ENCODE data around the gene SLC44A3. TPM values are rescaled to one million over a fixed set of nuclear protein-coding genes. Genes with fewer than 3 reads are reported as not detected.

Gene SLC44A3
- total and polyA plus RNA-seq, 2 of the 4 experiments (the other 2 are of a cell fraction): 0.31 to 0.54 TPM

- WGBS, 2 experiments (ENCODE audit: extremely low coverage in 2 of 2, insufficient read length in 1 of 2): no CpG with 5 or more reads among the region's 4 CpGs
- in situ Hi-C loops (cut with MboI; ENCODE audit: low sequenced_read_pairs): no loop called here
- ATAC-seq (ENCODE audit: low read depth): peak; percentile 30; the same call in 1 of the 2 replicates
- peaks cover 5% of the 10 kb centered on the region for H3K9me1 ChIP-seq (ENCODE audit: insufficient read depth, low read length)
- ChIA-PET CTCF (interaction anchor here (0.5 to 1.9 kb wide), 4 partner anchors 11 to 148 kb away, joined by 3 to 5 read pairs (median 4); no protein-coding TSS in a partner anchor), POLR2A (ENCODE audit: unreplicated experiment) (no interaction called here)
- H3K4me2 ChIP-seq (ENCODE audit: low read depth, low read length): no peak overlapping the region
- H2AK5ac ChIP-seq (ENCODE audit: low read depth, low read length): no peak overlapping the region
- no peak overlapping the region for H2BK5ac ChIP-seq (ENCODE audit: low read depth, low read length, poor library complexity, severe bottlenecking)
- no peak overlapping the region for H4K8ac ChIP-seq (ENCODE audit: low read depth in 2 of 2, low read length in 2 of 2)
- BruUV-seq (replicated peaks): no TSS peak
- no peak overlapping the region for H3K4ac ChIP-seq (ENCODE audit: low read depth, low read length)
- DNase-seq: no peak
- H3K4me1 ChIP-seq (ENCODE audit: control insufficient read depth, insufficient read depth, low read length): peaks cover 3% of the 10 kb centered on the region
- TF ChIP-seq RFX5 (IDR thresholded peaks at IDR 0.05; ENCODE audit: low read depth, low read length): no peak
- TF ChIP-seq, protein P1, sequence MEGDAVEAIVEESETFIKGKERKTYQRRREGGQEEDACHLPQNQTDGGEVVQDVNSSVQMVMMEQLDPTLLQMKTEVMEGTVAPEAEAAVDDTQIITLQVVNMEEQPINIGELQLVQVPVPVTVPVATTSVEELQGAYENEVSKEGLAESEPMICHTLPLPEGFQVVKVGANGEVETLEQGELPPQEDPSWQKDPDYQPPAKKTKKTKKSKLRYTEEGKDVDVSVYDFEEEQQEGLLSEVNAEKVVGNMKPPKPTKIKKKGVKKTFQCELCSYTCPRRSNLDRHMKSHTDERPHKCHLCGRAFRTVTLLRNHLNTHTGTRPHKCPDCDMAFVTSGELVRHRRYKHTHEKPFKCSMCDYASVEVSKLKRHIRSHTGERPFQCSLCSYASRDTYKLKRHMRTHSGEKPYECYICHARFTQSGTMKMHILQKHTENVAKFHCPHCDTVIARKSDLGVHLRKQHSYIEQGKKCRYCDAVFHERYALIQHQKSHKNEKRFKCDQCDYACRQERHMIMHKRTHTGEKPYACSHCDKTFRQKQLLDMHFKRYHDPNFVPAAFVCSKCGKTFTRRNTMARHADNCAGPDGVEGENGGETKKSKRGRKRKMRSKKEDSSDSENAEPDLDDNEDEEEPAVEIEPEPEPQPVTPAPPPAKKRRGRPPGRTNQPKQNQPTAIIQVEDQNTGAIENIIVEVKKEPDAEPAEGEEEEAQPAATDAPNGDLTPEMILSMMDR (conservative IDR thresholded peaks at IDR 0.05; ENCODE audit: low read depth, low read length): no peak
- TF ChIP-seq RAD21 (IDR thresholded peaks at IDR 0.05; ENCODE audit: low read length): no peak
- no peak for TF ChIP-seq NFE2L2 (IDR thresholded peaks at IDR 0.05; ENCODE audit: low read depth, low read length)
- no peak for TF ChIP-seq SMC3 (IDR thresholded peaks at IDR 0.05; ENCODE audit: low read depth, low read length)
- TF ChIP-seq, protein P2, sequence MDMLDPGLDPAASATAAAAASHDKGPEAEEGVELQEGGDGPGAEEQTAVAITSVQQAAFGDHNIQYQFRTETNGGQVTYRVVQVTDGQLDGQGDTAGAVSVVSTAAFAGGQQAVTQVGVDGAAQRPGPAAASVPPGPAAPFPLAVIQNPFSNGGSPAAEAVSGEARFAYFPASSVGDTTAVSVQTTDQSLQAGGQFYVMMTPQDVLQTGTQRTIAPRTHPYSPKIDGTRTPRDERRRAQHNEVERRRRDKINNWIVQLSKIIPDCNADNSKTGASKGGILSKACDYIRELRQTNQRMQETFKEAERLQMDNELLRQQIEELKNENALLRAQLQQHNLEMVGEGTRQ (IDR thresholded peaks at IDR 0.05; ENCODE audit: low read depth, low read length): no peak
- TF ChIP-seq MAFK (IDR thresholded peaks at IDR 0.05; ENCODE audit: low read depth, low read length): no peak
- no peak for TF ChIP-seq CEBPB (IDR thresholded peaks at IDR 0.05; ENCODE audit: low read depth, low read length)
- TF ChIP-seq MXI1 (IDR thresholded peaks at IDR 0.05; ENCODE audit: borderline replicate concordance, low read depth, low read length): no peak
- no peak for TF ChIP-seq FOS (IDR thresholded peaks at IDR 0.05; ENCODE audit: low read depth, low read length)
- no peak overlapping the region for H2AK9ac ChIP-seq (replicated peaks; ENCODE audit: low read depth, low read length, poor library complexity)
- dilution Hi-C loops (cut with HindIII; ENCODE audit: low sequenced_read_pairs, unreplicated experiment): no loop called here
- no peak overlapping the region for H3K14ac ChIP-seq (replicated peaks; ENCODE audit: low read depth, low read length)
- no peaks in the 10 kb centered on the region for H3K9me3 ChIP-seq (ENCODE audit: control insufficient read depth, insufficient read depth, low read length)
- no peak overlapping the region for H3K18ac ChIP-seq (ENCODE audit: low read depth, low read length)
- H3K79me1 ChIP-seq (ENCODE audit: low read depth in 1 of 2, low read length in 2 of 2): peaks cover 17 to 31% of the 10 kb centered on the region in 2 experiments
- peaks cover 21% of the 10 kb centered on the region for H3K36me3 ChIP-seq (ENCODE audit: control insufficient read depth, insufficient read depth, low read length)
- no peak overlapping the region for H3K56ac ChIP-seq (ENCODE audit: extremely low read depth, insufficient read depth, low read length)
- no peak overlapping the region for H3K27ac ChIP-seq (ENCODE audit: insufficient read depth, low read length)
- H4K5ac ChIP-seq (ENCODE audit: low read depth, low read length): no peak overlapping the region
- no peak overlapping the region for H3K9ac ChIP-seq (ENCODE audit: low read depth, low read length)
- no peak overlapping the region for H2BK20ac ChIP-seq (ENCODE audit: low read depth, low read length)
- H2BK15ac ChIP-seq (ENCODE audit: low read depth, low read length): no peak overlapping the region
- no peak overlapping the region for H2AFZ ChIP-seq (replicated peaks; ENCODE audit: low read length, poor library complexity)
- no peak overlapping the region for H3K23ac ChIP-seq (ENCODE audit: low read depth, low read length)
- intact Hi-C loops (cut with micrococcal nuclease): no loop called here
- H3K27me3 ChIP-seq (ENCODE audit: control insufficient read depth, insufficient read depth, low read length): no peaks in the 10 kb centered on the region
- H4K20me1 ChIP-seq (ENCODE audit: insufficient read depth, low read length): no peaks in the 10 kb centered on the region
- H3K4me3 ChIP-seq (ENCODE audit: insufficient read depth, low read depth, low read length): no peak overlapping the region
- H4K91ac ChIP-seq (ENCODE audit: insufficient read depth, low read depth, low read length): no peak overlapping the region
- no peak overlapping the region for H2BK120ac ChIP-seq (ENCODE audit: low read depth, low read length)
These were observed 72.6 kb downstream of the SLC44A3 start for GRCh38 chr1:94892604-94893254.

Data from IMR-90 (cell line).